Astrocyte (in vitro differentiated cells and primary cell): ENCODE measurements around the gene TES.

Experiments
- EZH2 ChIP-seq: IDR thresholded peaks from 2 replicates; pipeline ENCODE4 v1.6.1; 2012; ENCODE audit warnings: mild to moderate bottlenecking, low read length, inconsistent platforms; ENCODE audit not compliant: insufficient read depth
- TF ChIP-seq, protein P1 (sequence below): IDR thresholded peaks from 2 replicates; pipeline ENCODE4 v1.5.1; 2011; ENCODE audit warnings: low read depth, mild to moderate bottlenecking, inconsistent platforms, low read length, moderate library complexity; ENCODE audit not compliant: insufficient read depth

GRCh38 chr7:116235380-116235779 is 25.0 kb downstream of the TES start:
- TF ChIP-seq, protein P1, sequence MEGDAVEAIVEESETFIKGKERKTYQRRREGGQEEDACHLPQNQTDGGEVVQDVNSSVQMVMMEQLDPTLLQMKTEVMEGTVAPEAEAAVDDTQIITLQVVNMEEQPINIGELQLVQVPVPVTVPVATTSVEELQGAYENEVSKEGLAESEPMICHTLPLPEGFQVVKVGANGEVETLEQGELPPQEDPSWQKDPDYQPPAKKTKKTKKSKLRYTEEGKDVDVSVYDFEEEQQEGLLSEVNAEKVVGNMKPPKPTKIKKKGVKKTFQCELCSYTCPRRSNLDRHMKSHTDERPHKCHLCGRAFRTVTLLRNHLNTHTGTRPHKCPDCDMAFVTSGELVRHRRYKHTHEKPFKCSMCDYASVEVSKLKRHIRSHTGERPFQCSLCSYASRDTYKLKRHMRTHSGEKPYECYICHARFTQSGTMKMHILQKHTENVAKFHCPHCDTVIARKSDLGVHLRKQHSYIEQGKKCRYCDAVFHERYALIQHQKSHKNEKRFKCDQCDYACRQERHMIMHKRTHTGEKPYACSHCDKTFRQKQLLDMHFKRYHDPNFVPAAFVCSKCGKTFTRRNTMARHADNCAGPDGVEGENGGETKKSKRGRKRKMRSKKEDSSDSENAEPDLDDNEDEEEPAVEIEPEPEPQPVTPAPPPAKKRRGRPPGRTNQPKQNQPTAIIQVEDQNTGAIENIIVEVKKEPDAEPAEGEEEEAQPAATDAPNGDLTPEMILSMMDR = no peak
- no peak for TF ChIP-seq EZH2
